ENCODE measurements around the gene WASHC2A. TPM values are rescaled to one million over a fixed set of nuclear protein-coding genes. Genes with fewer than 3 reads are reported as not detected.
"Not testable (repeated sequence)": the region's sequence is repeated elsewhere in the genome, so short reads cannot be mapped to it uniquely, and the experiment has no call there.

WASHC2A gene
- total RNA-seq, 2 experiments from 2014 or later, result 44.8 to 50.9 TPM

DNA sequence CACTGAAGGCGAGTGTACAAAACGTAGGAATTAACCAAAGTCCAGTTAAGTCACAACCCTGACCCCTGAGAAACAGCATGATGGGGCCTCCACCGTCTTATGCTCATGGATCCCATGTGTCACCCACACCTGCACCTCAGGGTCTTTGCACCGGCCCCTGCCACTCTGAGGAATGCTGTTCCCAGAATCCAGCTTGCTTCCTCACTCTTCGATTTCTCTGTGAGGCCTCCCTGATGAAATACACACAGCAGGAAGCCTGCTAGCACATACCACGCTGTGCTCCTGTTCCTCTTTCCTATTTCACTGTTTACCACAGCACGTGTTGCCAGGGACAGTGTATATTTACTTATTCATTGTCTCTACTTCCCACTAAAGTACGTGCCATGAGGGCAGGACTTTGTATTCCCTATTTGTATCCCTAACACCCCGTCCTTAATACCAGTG, 33.4 kb downstream of the WASHC2A start:
- H3K27me3 Mint-ChIP-seq; intact Hi-C loops (cut with DNase I, micrococcal nuclease); H3K27me3 ChIP-seq (ENCODE audit: control insufficient read depth in 1 of 2, insufficient read depth in 2 of 2, low read length in 2 of 2); H3K9me3 Mint-ChIP-seq; H3K4me3 ChIP-seq (ENCODE audit: low read length); CTCF ChIA-PET; H3K4me1 ChIP-seq (ENCODE audit: insufficient read depth, low read length); H3K36me3 ChIP-seq (ENCODE audit: insufficient read depth, low read length); H3K9me3 ChIP-seq (ENCODE audit: control insufficient read depth in 1 of 2, insufficient read depth in 1 of 2, low read length in 2 of 2); H3K27ac Mint-ChIP-seq; H3K4me3 Mint-ChIP-seq; H3K27ac ChIP-seq (ENCODE audit: low read depth in 1 of 2, low read length in 2 of 2); H3K4me1 Mint-ChIP-seq (ENCODE audit: low read depth); ATAC-seq (ENCODE audit: poor library complexity); POLR2A ChIA-PET; DNase-seq: not testable (repeated sequence)
- peaks cover 41% of the 10 kb centered on the region for H3K36me3 Mint-ChIP-seq (ENCODE audit: low read depth)

DNA sequence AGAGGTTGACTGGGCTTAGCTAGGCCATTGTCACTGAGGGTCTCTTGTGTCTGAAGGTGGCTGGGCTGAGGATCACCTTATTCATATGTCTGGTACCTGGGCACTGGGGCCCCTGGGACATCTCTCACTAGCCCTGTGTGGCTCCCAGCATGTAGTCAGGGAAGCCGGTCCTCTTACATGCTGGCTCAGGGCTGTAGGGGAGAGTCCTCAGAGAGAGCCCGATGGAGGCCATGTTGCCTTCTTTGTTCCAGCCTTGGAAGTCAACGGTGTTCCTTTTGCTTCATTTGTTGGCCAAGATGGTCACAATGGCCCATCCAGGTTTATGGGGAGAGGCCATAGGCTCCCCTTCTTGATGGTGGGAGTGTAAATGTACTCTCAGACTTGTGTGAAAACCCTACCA, 34.0 kb downstream of the WASHC2A start:
- H3K36me3 ChIP-seq (ENCODE audit: insufficient read depth, low read length); H3K4me3 Mint-ChIP-seq; H3K27ac ChIP-seq (ENCODE audit: low read depth in 1 of 2, low read length in 2 of 2); H3K27me3 ChIP-seq (ENCODE audit: control insufficient read depth in 1 of 2, insufficient read depth in 2 of 2, low read length in 2 of 2); intact Hi-C loops (cut with DNase I, micrococcal nuclease); H3K27me3 Mint-ChIP-seq; POLR2A ChIA-PET; DNase-seq; H3K9me3 ChIP-seq (ENCODE audit: control insufficient read depth in 1 of 2, insufficient read depth in 1 of 2, low read length in 2 of 2); ATAC-seq (ENCODE audit: poor library complexity); H3K4me3 ChIP-seq (ENCODE audit: low read length); H3K4me1 ChIP-seq (ENCODE audit: insufficient read depth, low read length); H3K27ac Mint-ChIP-seq; CTCF ChIA-PET; H3K9me3 Mint-ChIP-seq; H3K4me1 Mint-ChIP-seq (ENCODE audit: low read depth): not testable (repeated sequence)
- peaks cover 41% of the 10 kb centered on the region for H3K36me3 Mint-ChIP-seq (ENCODE audit: low read depth)

DNA sequence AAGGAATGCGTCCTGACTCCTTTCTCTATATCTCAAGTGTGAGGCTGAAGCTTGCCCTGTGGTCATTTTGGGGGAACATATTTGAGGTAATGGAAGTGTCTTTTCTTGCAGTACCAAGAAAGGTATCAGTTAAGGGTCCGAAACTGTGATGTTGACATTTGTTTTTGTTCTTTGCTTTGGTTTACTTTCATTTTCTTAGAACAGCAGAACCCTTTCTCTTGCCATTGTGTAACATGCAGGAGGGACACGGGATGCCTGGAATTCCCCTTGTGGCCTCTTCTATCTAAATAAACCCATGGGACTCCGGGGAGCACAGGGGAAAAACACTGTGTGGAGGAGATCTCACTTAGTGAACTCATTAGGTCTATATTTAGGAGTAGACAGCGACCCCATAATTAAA, 34.5 kb downstream of the WASHC2A start:
- H3K36me3 ChIP-seq (ENCODE audit: insufficient read depth, low read length); H3K9me3 Mint-ChIP-seq; H3K27me3 ChIP-seq (ENCODE audit: control insufficient read depth in 1 of 2, insufficient read depth in 2 of 2, low read length in 2 of 2); ATAC-seq (ENCODE audit: poor library complexity); H3K27ac Mint-ChIP-seq; H3K27me3 Mint-ChIP-seq; CTCF ChIA-PET; H3K4me1 Mint-ChIP-seq (ENCODE audit: low read depth); H3K4me1 ChIP-seq (ENCODE audit: insufficient read depth, low read length); H3K27ac ChIP-seq (ENCODE audit: low read depth in 1 of 2, low read length in 2 of 2); intact Hi-C loops (cut with DNase I, micrococcal nuclease); H3K4me3 Mint-ChIP-seq; H3K4me3 ChIP-seq (ENCODE audit: low read length); DNase-seq; POLR2A ChIA-PET; H3K9me3 ChIP-seq (ENCODE audit: control insufficient read depth in 1 of 2, insufficient read depth in 1 of 2, low read length in 2 of 2): not testable (repeated sequence)
- H3K36me3 Mint-ChIP-seq (ENCODE audit: low read depth), result peaks cover 43% of the 10 kb centered on the region

DNA sequence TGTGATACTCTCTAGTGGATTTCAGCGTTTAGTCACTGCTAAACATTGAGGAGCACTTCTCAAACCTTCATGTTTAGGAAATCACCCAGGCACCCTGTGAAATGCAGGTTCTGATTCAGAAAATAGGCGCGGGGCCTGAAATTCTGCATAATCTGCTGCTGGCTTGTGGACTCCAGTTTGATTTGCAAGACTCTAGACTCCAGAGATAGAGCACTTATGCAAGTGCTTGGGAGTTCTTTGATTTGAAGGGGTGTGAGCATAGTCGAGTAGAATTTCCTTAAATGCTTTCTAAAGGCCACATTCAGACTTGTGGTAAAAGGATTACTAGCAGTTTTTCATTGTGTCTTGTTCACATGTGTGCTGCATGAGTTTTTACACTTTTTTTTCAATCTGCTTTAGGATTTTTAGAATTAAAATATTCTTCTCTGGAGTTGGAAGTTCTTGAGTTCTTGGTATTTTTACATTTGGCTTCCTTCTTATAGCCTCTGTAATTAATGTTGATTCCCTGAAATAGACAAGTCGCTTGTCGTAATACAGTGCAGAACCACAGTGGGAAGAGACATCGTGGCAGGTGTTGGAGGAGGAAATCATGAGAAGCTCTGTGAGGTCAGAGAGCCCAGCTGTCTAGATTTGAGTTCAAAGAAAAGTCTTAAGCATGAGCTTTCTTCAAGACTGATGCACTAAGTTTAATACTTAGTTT, 41.4 kb downstream of the WASHC2A start:
- H3K27me3 ChIP-seq (ENCODE audit: control insufficient read depth in 1 of 2, insufficient read depth in 2 of 2, low read length in 2 of 2); H3K27me3 Mint-ChIP-seq; H3K9me3 ChIP-seq (ENCODE audit: control insufficient read depth in 1 of 2, insufficient read depth in 1 of 2, low read length in 2 of 2); POLR2A ChIA-PET; DNase-seq; H3K4me3 Mint-ChIP-seq; intact Hi-C loops (cut with DNase I, micrococcal nuclease); H3K27ac Mint-ChIP-seq; H3K4me3 ChIP-seq (ENCODE audit: low read length); H3K27ac ChIP-seq (ENCODE audit: low read depth in 1 of 2, low read length in 2 of 2); H3K4me1 ChIP-seq (ENCODE audit: insufficient read depth, low read length); H3K36me3 ChIP-seq (ENCODE audit: insufficient read depth, low read length); H3K9me3 Mint-ChIP-seq; H3K4me1 Mint-ChIP-seq (ENCODE audit: low read depth); CTCF ChIA-PET; ATAC-seq (ENCODE audit: poor library complexity): not testable (repeated sequence)
- peaks cover 27% of the 10 kb centered on the region for H3K36me3 Mint-ChIP-seq (ENCODE audit: low read depth)

DNA sequence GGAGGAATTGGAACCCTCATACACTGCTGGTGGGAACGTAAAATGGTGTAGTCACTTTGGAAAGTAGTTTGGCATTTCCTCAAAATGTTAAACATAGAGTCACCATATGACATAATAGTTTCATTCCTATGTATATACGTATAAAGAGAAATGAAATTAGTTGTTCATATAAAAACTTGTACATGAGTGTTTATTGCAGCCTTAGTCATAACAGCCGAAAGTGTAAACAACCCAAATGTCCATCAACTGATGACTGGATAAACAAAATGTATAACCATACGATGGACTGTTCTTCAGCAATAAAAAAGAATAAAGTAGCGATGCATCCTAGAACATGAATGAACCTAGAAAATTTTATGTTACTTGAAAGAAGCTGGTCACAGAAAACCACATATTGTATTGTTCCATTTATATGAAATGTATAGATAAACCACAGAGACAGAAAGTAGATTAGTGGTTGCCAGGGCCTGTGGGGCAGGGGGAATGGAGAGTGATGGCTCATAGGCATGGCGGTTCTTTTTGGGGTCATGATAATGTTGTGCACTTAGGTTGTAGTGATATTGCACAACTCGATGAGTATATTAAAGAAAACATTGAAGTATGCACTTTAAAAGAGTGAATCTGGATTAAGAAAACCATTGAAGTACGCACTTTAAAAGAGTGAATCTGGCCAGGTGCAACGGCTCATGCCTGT, 44.8 kb downstream of the WASHC2A start:
- H3K4me3 ChIP-seq (ENCODE audit: low read length); H3K4me1 Mint-ChIP-seq (ENCODE audit: low read depth); H3K27me3 ChIP-seq (ENCODE audit: control insufficient read depth in 1 of 2, insufficient read depth in 2 of 2, low read length in 2 of 2); H3K4me1 ChIP-seq (ENCODE audit: insufficient read depth, low read length); H3K27ac ChIP-seq (ENCODE audit: low read depth in 1 of 2, low read length in 2 of 2); H3K36me3 ChIP-seq (ENCODE audit: insufficient read depth, low read length); H3K9me3 ChIP-seq (ENCODE audit: control insufficient read depth in 1 of 2, insufficient read depth in 1 of 2, low read length in 2 of 2); H3K9me3 Mint-ChIP-seq; H3K27me3 Mint-ChIP-seq; POLR2A ChIA-PET; intact Hi-C loops (cut with DNase I, micrococcal nuclease); DNase-seq; CTCF ChIA-PET; H3K27ac Mint-ChIP-seq; H3K4me3 Mint-ChIP-seq; ATAC-seq (ENCODE audit: poor library complexity): not testable (repeated sequence)
- peaks cover 25% of the 10 kb centered on the region for H3K36me3 Mint-ChIP-seq (ENCODE audit: low read depth)

DNA sequence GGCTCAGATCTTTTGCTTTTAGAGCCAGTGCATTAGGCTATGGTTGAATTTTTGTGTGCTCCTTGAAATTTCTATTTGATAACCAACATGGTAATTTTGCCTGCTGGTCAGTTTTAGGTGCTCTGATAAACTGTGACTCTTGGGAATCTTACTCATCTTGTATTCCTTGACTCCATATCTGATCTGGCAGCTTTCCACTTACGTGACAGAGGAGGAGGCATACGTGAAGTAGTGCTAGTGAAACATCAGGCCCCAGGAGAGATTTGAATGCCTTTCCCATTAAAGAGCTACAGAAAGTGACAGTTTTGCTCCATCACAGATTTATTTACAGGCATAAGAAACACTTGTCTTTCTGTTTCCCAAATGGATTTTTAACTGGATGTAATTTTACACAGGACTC, 59.0 kb downstream of the WASHC2A start:
- DNase-seq; H3K9me3 ChIP-seq (ENCODE audit: control insufficient read depth in 1 of 2, insufficient read depth in 1 of 2, low read length in 2 of 2); H3K4me3 Mint-ChIP-seq; H3K27ac ChIP-seq (ENCODE audit: low read depth in 1 of 2, low read length in 2 of 2); H3K4me3 ChIP-seq (ENCODE audit: low read length); H3K4me1 ChIP-seq (ENCODE audit: insufficient read depth, low read length); intact Hi-C loops (cut with DNase I, micrococcal nuclease); H3K4me1 Mint-ChIP-seq (ENCODE audit: low read depth); ATAC-seq (ENCODE audit: poor library complexity); H3K27me3 ChIP-seq (ENCODE audit: control insufficient read depth in 1 of 2, insufficient read depth in 2 of 2, low read length in 2 of 2); POLR2A ChIA-PET; H3K27me3 Mint-ChIP-seq; H3K9me3 Mint-ChIP-seq; H3K27ac Mint-ChIP-seq; CTCF ChIA-PET: not testable (repeated sequence)
- peaks cover 51% of the 10 kb centered on the region for H3K36me3 Mint-ChIP-seq (ENCODE audit: low read depth)
- peaks cover 12% of the 10 kb centered on the region for H3K36me3 ChIP-seq (ENCODE audit: insufficient read depth, low read length)

DNA sequence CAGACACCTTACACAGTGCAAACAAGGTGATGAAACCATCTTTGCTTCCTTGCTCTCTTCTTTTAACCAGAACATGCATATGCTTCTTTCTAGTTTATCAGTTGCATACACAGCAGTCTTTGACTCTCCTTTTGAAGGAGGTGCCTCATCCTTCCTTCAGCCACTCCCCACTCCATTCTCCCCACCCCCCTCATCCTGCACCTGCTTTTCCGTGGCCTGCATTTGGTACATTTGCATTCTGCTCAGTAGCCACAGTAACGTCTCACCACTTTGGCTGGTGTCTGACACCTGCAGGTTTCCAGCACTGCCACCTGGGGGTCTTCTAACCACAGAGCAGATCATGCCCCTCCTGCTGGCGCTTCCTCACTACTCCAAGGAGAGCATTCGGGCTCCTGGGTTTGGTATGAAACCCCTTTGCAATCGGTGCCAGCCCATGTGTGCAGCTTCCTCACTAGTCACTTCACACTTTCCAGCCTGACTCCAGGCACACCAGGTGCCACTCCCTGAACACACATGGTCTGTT, 60.1 kb downstream of the WASHC2A start:
- H3K9me3 ChIP-seq (ENCODE audit: control insufficient read depth in 1 of 2, insufficient read depth in 1 of 2, low read length in 2 of 2); H3K9me3 Mint-ChIP-seq; CTCF ChIA-PET; H3K4me1 Mint-ChIP-seq (ENCODE audit: low read depth); ATAC-seq (ENCODE audit: poor library complexity); H3K4me3 Mint-ChIP-seq; DNase-seq; intact Hi-C loops (cut with DNase I, micrococcal nuclease); H3K4me1 ChIP-seq (ENCODE audit: insufficient read depth, low read length); H3K4me3 ChIP-seq (ENCODE audit: low read length); H3K27ac Mint-ChIP-seq; H3K27me3 ChIP-seq (ENCODE audit: control insufficient read depth in 1 of 2, insufficient read depth in 2 of 2, low read length in 2 of 2); POLR2A ChIA-PET; H3K27me3 Mint-ChIP-seq; H3K27ac ChIP-seq (ENCODE audit: low read depth in 1 of 2, low read length in 2 of 2): not testable (repeated sequence)
- H3K36me3 Mint-ChIP-seq (ENCODE audit: low read depth), result peaks cover 62% of the 10 kb centered on the region
- H3K36me3 ChIP-seq (ENCODE audit: insufficient read depth, low read length), result peaks cover 17% of the 10 kb centered on the region

Data from CD4-positive, alpha-beta T cell (primary cell).